H9 (cell line): ENCODE results near the gene NECAB3. TPM values are rescaled to one million over a fixed set of nuclear protein-coding genes. Genes with fewer than 3 reads are reported as not detected.

Experiments
- DNase-seq: peaks from one replicate; pipeline ENCODE4 v3.0.0-alpha.2; 2017
- H2AFZ ChIP-seq: one replicate; pipeline ENCODE4 v1.6.1; 2013; ENCODE audit warnings: mild to moderate bottlenecking, low read length, control low read depth, moderate library complexity
- H2AK5ac ChIP-seq: 2 replicates; pipeline ENCODE4 v1.6.1; 2013; ENCODE audit warnings: low read length, control low read depth, mixed read lengths; ENCODE audit not compliant: insufficient read length
- H2BK120ac ChIP-seq: one replicate; pipeline ENCODE4 v1.6.1; 2013; ENCODE audit warnings: low read depth, mild to moderate bottlenecking, low read length, control low read depth, inconsistent platforms; ENCODE audit not compliant: poor library complexity, severe bottlenecking
- H2BK12ac ChIP-seq: 2 replicates; pipeline ENCODE4 v1.6.1; 2013; ENCODE audit warnings: low read length, control low read depth, mixed read lengths, low read depth; ENCODE audit not compliant: insufficient read length
- H2BK15ac ChIP-seq: 2 replicates; pipeline ENCODE4 v1.6.1; 2013; ENCODE audit warnings: low read depth, low read length, control low read depth
- H2BK20ac ChIP-seq: one replicate; pipeline ENCODE4 v1.6.1; 2013; ENCODE audit warnings: low read depth, mild to moderate bottlenecking, low read length, control low read depth, inconsistent platforms; ENCODE audit not compliant: poor library complexity, severe bottlenecking
- H2BK5ac ChIP-seq: 2 replicates; pipeline ENCODE4 v1.6.1; 2013; ENCODE audit warnings: low read length, control low read depth, mixed read lengths; ENCODE audit not compliant: insufficient read length
- H3K14ac ChIP-seq: 2 replicates; pipeline ENCODE4 v1.6.1; 2013; ENCODE audit warnings: low read length, control low read depth; ENCODE audit not compliant: insufficient read depth
- H3K18ac ChIP-seq: 2 replicates; pipeline ENCODE4 v1.6.1; 2013; ENCODE audit warnings: low read depth, mild to moderate bottlenecking, mixed read lengths, low read length, control low read depth; ENCODE audit not compliant: insufficient read length
- H3K23ac ChIP-seq: 2 replicates; pipeline ENCODE4 v1.6.1; 2013; ENCODE audit warnings: low read length, control low read depth, mixed read lengths, low read depth; ENCODE audit not compliant: insufficient read length
- H3K23me2 ChIP-seq: 2 replicates; pipeline ENCODE4 v1.6.1; 2013; ENCODE audit warnings: low read depth, mild to moderate bottlenecking, mixed read lengths, low read length, control low read depth; ENCODE audit not compliant: insufficient read length, poor library complexity, severe bottlenecking
- H3K27ac ChIP-seq: 2 replicates; pipeline ENCODE4 v1.5.1; 2013; ENCODE audit warnings: low read length, control low read depth, mixed read lengths, low read depth; ENCODE audit not compliant: insufficient read length
- H3K27me3 ChIP-seq: 2 replicates; pipeline ENCODE4 v1.6.1; 2013; ENCODE audit warnings: low read length, control low read depth, inconsistent platforms; ENCODE audit not compliant: insufficient read depth
- H3K4ac ChIP-seq: 2 replicates; pipeline ENCODE4 v1.6.1; 2013; ENCODE audit warnings: low read depth, mild to moderate bottlenecking, control low read depth, inconsistent platforms, low read length, moderate library complexity
- H3K4me1 ChIP-seq: 2 replicates; pipeline ENCODE4 v1.6.1; 2013; ENCODE audit warnings: low read length, control low read depth, inconsistent platforms; ENCODE audit not compliant: insufficient read depth
- H3K4me2 ChIP-seq: 2 replicates; pipeline ENCODE4 v1.6.1; 2013; ENCODE audit warnings: low read length, control low read depth, mixed read lengths; ENCODE audit not compliant: insufficient read length, insufficient read depth
- H3K56ac ChIP-seq: 2 replicates; pipeline ENCODE4 v1.6.1; 2013; ENCODE audit warnings: low read depth, mild to moderate bottlenecking, mixed read lengths, low read length, control low read depth; ENCODE audit not compliant: insufficient read length
- H3K79me1 ChIP-seq: 2 replicates; pipeline ENCODE4 v1.6.1; 2013; ENCODE audit warnings: low read depth, mild to moderate bottlenecking, moderate library complexity, low read length, control low read depth, inconsistent platforms; ENCODE audit not compliant: insufficient read depth, poor library complexity, severe bottlenecking
- H3K79me2 ChIP-seq: 2 replicates; pipeline ENCODE4 v1.6.1; 2013; ENCODE audit warnings: low read length, control low read depth, inconsistent platforms; ENCODE audit not compliant: insufficient read depth
- H3K9ac ChIP-seq: 2 replicates; pipeline ENCODE4 v1.6.1; 2013; ENCODE audit warnings: low read length, control low read depth, mixed read lengths; ENCODE audit not compliant: insufficient read length; ENCODE audit errors: extremely low read depth
- H3K9me3 ChIP-seq: one replicate; pipeline ENCODE4 v1.6.1; 2013; ENCODE audit warnings: low read depth, low read length, inconsistent platforms; ENCODE audit not compliant: control insufficient read depth
- H3T11ph ChIP-seq: one replicate; pipeline ENCODE4 v1.6.1; 2013; ENCODE audit warnings: mild to moderate bottlenecking, low read length, control low read depth, inconsistent platforms
- H4K20me1 ChIP-seq: one replicate; pipeline ENCODE4 v1.6.1; 2013; ENCODE audit not compliant: control insufficient read depth, insufficient read length, insufficient read depth
- H4K5ac ChIP-seq: 2 replicates; pipeline ENCODE4 v1.6.1; 2013; ENCODE audit warnings: low read depth, mild to moderate bottlenecking, mixed read lengths, low read length, control low read depth; ENCODE audit not compliant: insufficient read length
- H4K8ac ChIP-seq: replicated peaks from 2 replicates; pipeline ENCODE4 v1.6.1; 2013; ENCODE audit warnings: low read length, control low read depth, mixed read lengths, low read depth; ENCODE audit not compliant: insufficient read length
- H4K91ac ChIP-seq: 2 replicates; pipeline ENCODE4 v1.6.1; 2013; ENCODE audit warnings: low read depth, mild to moderate bottlenecking, moderate library complexity, mixed read lengths, low read length, control low read depth; ENCODE audit not compliant: insufficient read length
- H3K27ac Mint-ChIP-seq, 3 experiments: 2 replicates in 2 of 3; 3 replicates in 1 of 3; pipeline ENCODE4 v1.8.0; 2020 to 2021; ENCODE audit warnings: mixed read lengths in 3 of 3, mild to moderate bottlenecking in 1 of 3, moderate library complexity in 1 of 3
- H3K27me3 Mint-ChIP-seq: 2 replicates; pipeline ENCODE4 v1.8.0; 2021; ENCODE audit warnings: low read depth, mild to moderate bottlenecking, moderate library complexity, mixed read lengths
- H3K36me3 Mint-ChIP-seq, 3 experiments: 2 replicates in 2 of 3; 3 replicates in 1 of 3; pipeline ENCODE4 v1.8.0; 2020 to 2021; ENCODE audit warnings: low read depth in 3 of 3, mixed read lengths in 3 of 3; ENCODE audit not compliant: insufficient read depth in 1 of 3
- H3K4me1 Mint-ChIP-seq, 2 experiments: 2 replicates each; pipeline ENCODE4 v1.8.0; 2020; ENCODE audit warnings: mixed read lengths in 2 of 2
- H3K4me3 Mint-ChIP-seq, 2 experiments: 2 replicates in 1 of 2; 3 replicates in 1 of 2; pipeline ENCODE4 v1.8.0; 2020 to 2021; ENCODE audit warnings: mild to moderate bottlenecking in 2 of 2, mixed read lengths in 2 of 2, moderate library complexity in 1 of 2
- H3K9me3 Mint-ChIP-seq, 2 experiments: 2 replicates in 1 of 2; 3 replicates in 1 of 2; pipeline ENCODE4 v1.8.0; 2020; ENCODE audit warnings: mild to moderate bottlenecking in 2 of 2, mixed read lengths in 2 of 2, moderate library complexity in 1 of 2
- CTCF ChIP-seq: fragments of 200-600 bp; sonication (generic); conservative IDR thresholded peaks from 3 replicates; pipeline ENCODE4 v1.8.0; 2021; ENCODE audit warnings: antibody characterized with exemption, mild to moderate bottlenecking
- WGBS: extraction: QIAGEN DNeasy Blood & Tissue Kit; methylation state at CpG from one replicate; pipeline ENCODE4 v1.1.7; 2013; ENCODE audit warnings: missing lambda C conversion rate, low lambda C conversion rate, mixed read lengths; ENCODE audit not compliant: insufficient read length; ENCODE audit errors: extremely low coverage; 5-methylcytosine and 5-hydroxymethylcytosine counted together
- total RNA-seq: library from RNA; stranded (reverse); gene quantifications from 2 replicates; pipeline ENCODE4 v1.2.1, GENCODE V29; 2021

Gene NECAB3
- total RNA-seq, 1 experiment from 2014 or later, result 57.7 TPM

GRCh38 chr20:33703498-33704137 is 29.4 kb upstream of the NECAB3 start:
- no peaks in the 10 kb centered on the region for H3K9me3 ChIP-seq
- H3K4me2 ChIP-seq, result no peak overlapping the region
- no peak overlapping the region for H3K4me3 Mint-ChIP-seq
- H3K18ac ChIP-seq, result no peak overlapping the region
- no peak overlapping the region for H3K27ac ChIP-seq
- H3K14ac ChIP-seq, result no peak overlapping the region
- H2AFZ ChIP-seq, result no peak overlapping the region
- no peak overlapping the region for H2BK5ac ChIP-seq
- no peaks in the 10 kb centered on the region for H3K23me2 ChIP-seq
- H3K56ac ChIP-seq, result no peak overlapping the region
- no peak overlapping the region for H3K27ac Mint-ChIP-seq
- no peak overlapping the region for H2BK12ac ChIP-seq
- H3K27me3 ChIP-seq, result no peaks in the 10 kb centered on the region
- no peak overlapping the region for H3K4ac ChIP-seq
- H2BK20ac ChIP-seq, result no peak overlapping the region
- no peak overlapping the region for H3T11ph ChIP-seq
- H4K20me1 ChIP-seq, result no peaks in the 10 kb centered on the region
- H2AK5ac ChIP-seq, result no peak overlapping the region
- H4K8ac ChIP-seq, result no peak overlapping the region
- H3K4me1 Mint-ChIP-seq, result no peaks in the 10 kb centered on the region
- no peaks in the 10 kb centered on the region for H3K4me1 ChIP-seq
- DNase-seq, result no peak
- no peak overlapping the region for H4K91ac ChIP-seq
- no peaks in the 10 kb centered on the region for H3K79me2 ChIP-seq
- no peak overlapping the region for H4K5ac ChIP-seq
- H3K79me1 ChIP-seq, result no peaks in the 10 kb centered on the region
- WGBS, result no CpG with 5 or more reads among the region's 8 CpGs
- H3K27me3 Mint-ChIP-seq, result peaks cover 9% of the 10 kb centered on the region; the same call in 1 of the 2 replicates
- no peak overlapping the region for H3K23ac ChIP-seq
- H3K36me3 Mint-ChIP-seq, result peaks cover 8 to 20% (median 9%) of the 10 kb centered on the region in 3 experiments; a peak in 6 of 7 replicates
- no peak overlapping the region for H3K9ac ChIP-seq
- no peak overlapping the region for H2BK120ac ChIP-seq
- peaks cover 20 to 25% of the 10 kb centered on the region in 2 experiments for H3K9me3 Mint-ChIP-seq
- no peak overlapping the region for H2BK15ac ChIP-seq
- no peak for TF ChIP-seq CTCF
